Astrocyte (in vitro differentiated cells and primary cell): ENCODE measurements around the gene TSR2. TPM values are rescaled to one million over a fixed set of nuclear protein-coding genes. Genes with fewer than 3 reads are reported as not detected.

Experiments used
- DNase-seq: peaks from one replicate; pipeline ENCODE4 v3.0.0-alpha.2; 2010; ENCODE audit warnings: low read depth
- FAIRE-seq: peaks from 2 replicates; lab custom pipeline; 2011; peaks lifted over from hg19 to GRCh38; lab: Jason Lieb, UNC
- H2AFZ ChIP-seq: 2 replicates; pipeline ENCODE4 v1.6.0; 2012; ENCODE audit warnings: low read depth, low read length, inconsistent platforms
- H3K27ac ChIP-seq: 2 replicates; pipeline ENCODE4 v1.5.1; 2011; ENCODE audit warnings: low read depth, low read length, inconsistent platforms
- H3K27me3 ChIP-seq: 2 replicates; pipeline ENCODE4 v1.6.0; 2011; ENCODE audit warnings: low read length, inconsistent platforms; ENCODE audit not compliant: insufficient read depth
- H3K36me3 ChIP-seq: 2 replicates; pipeline ENCODE4 v1.5.1; 2011; ENCODE audit warnings: low read length, inconsistent platforms; ENCODE audit not compliant: insufficient read depth
- H3K4me1 ChIP-seq: 2 replicates; pipeline ENCODE4 v1.5.1; 2011; ENCODE audit warnings: low read length, inconsistent platforms; ENCODE audit not compliant: insufficient read depth
- H3K4me2 ChIP-seq: 2 replicates; pipeline ENCODE4 v1.6.0; 2012; ENCODE audit warnings: low read length, inconsistent platforms
- H3K4me3 ChIP-seq: 2 replicates; pipeline ENCODE4 v1.5.1; 2011; ENCODE audit warnings: low read depth, mild to moderate bottlenecking, low read length, inconsistent platforms; ENCODE audit not compliant: insufficient read depth
- H3K79me2 ChIP-seq: 2 replicates; pipeline ENCODE4 v1.6.0; 2012; ENCODE audit warnings: mild to moderate bottlenecking, low read length, inconsistent platforms; ENCODE audit not compliant: insufficient read depth
- H3K9ac ChIP-seq: 2 replicates; pipeline ENCODE4 v1.6.0; 2012; ENCODE audit warnings: mild to moderate bottlenecking, low read length, inconsistent platforms
- H3K9me3 ChIP-seq: 2 replicates; pipeline ENCODE4 v1.5.1; 2012; ENCODE audit warnings: low read depth, mild to moderate bottlenecking, low read length, inconsistent platforms; ENCODE audit not compliant: insufficient read depth
- H4K20me1 ChIP-seq: 2 replicates; pipeline ENCODE4 v1.6.0; 2012; ENCODE audit warnings: low read length, inconsistent platforms; ENCODE audit not compliant: insufficient read depth
- H3K27ac Mint-ChIP-seq: one replicate; pipeline ENCODE4 v1.8.0; 2021; ENCODE audit warnings: mild to moderate bottlenecking, mixed read lengths; ENCODE audit not compliant: unreplicated experiment
- H3K27me3 Mint-ChIP-seq: one replicate; pipeline ENCODE4 v1.8.0; 2021; ENCODE audit warnings: low read depth, mixed read lengths; ENCODE audit not compliant: unreplicated experiment
- H3K36me3 Mint-ChIP-seq: one replicate; pipeline ENCODE4 v1.8.0; 2021; ENCODE audit warnings: low read depth, mixed read lengths; ENCODE audit not compliant: unreplicated experiment
- H3K4me1 Mint-ChIP-seq: one replicate; pipeline ENCODE4 v1.8.0; 2021; ENCODE audit warnings: low read depth, mixed read lengths; ENCODE audit not compliant: unreplicated experiment
- H3K4me3 Mint-ChIP-seq: one replicate; pipeline ENCODE4 v1.8.0; 2021; ENCODE audit warnings: mild to moderate bottlenecking, moderate library complexity, mixed read lengths; ENCODE audit not compliant: unreplicated experiment
- H3K9me3 Mint-ChIP-seq: one replicate; pipeline ENCODE4 v1.8.0; 2021; ENCODE audit warnings: mild to moderate bottlenecking, mixed read lengths; ENCODE audit not compliant: unreplicated experiment
- EZH2 ChIP-seq: IDR thresholded peaks from 2 replicates; pipeline ENCODE4 v1.6.1; 2012; ENCODE audit warnings: mild to moderate bottlenecking, low read length, inconsistent platforms; ENCODE audit not compliant: insufficient read depth
- total RNA-seq: library from RNA; stranded (reverse); gene quantifications from 2 replicates; pipeline ENCODE4 v1.2.1, GENCODE V29; 2021
- TF ChIP-seq, protein P1 (sequence below): IDR thresholded peaks from 2 replicates; pipeline ENCODE4 v1.5.1; 2011; ENCODE audit warnings: low read depth, mild to moderate bottlenecking, inconsistent platforms, low read length, moderate library complexity; ENCODE audit not compliant: insufficient read depth

TSR2 gene
- total RNA-seq, 1 donor from 2014 or later, result 28.7 TPM

DNA sequence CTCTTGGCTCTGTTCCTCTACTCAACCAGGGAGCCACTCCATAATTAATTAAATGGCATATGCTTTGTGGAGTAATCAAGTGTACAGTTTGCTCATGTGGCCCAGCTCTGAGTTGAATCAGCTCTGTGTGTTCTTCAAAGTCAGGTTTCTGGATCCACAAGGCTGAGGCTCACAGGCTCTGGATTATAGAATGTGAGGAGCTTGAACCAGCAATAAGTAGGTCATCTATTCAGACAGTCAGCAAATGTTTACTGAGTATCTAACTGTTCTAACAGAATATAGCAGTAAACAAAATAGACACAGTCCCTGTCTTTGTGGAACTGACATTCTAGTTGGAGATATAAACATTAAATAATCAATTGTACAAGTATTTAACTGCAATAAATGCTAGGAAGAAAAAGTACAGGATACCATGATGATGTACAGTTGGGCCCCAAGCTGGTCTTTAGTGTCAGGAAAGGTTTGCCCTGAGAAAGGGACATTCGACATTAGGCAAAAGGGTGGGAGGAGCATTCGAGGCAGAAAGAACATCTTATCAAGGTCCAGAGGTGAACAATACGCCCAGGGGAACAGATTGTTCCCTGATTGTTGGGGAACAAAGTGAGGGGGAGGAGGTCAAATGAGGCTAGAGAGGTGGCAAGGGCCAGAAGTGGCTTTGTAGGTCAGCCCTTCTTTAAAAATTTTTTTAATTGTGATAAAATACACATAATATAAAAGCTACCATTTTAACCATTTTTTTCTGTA is 20.5 kb upstream of the TSR2 start:
- Mint-ChIP-seq H3K27me3 (no peaks in the 10 kb centered on the region), H3K36me3 (no peaks in the 10 kb centered on the region), H3K4me3 (no peak overlapping the region), H3K9me3 (no peaks in the 10 kb centered on the region), H3K27ac (no peak overlapping the region), H3K4me1 (no peaks in the 10 kb centered on the region)
- no peaks in the 10 kb centered on the region for H3K9me3 ChIP-seq
- DNase-seq (no peak), FAIRE-seq (no peak)
- no peaks in the 10 kb centered on the region for H3K27me3 ChIP-seq
- H3K4me2 ChIP-seq, result no peak overlapping the region
- no peak overlapping the region for H3K27ac ChIP-seq
- no peak overlapping the region for H3K4me3 ChIP-seq
- no peaks in the 10 kb centered on the region for H4K20me1 ChIP-seq
- no peak overlapping the region for H2AFZ ChIP-seq
- H3K9ac ChIP-seq, result no peak overlapping the region
- TF ChIP-seq, protein P1, sequence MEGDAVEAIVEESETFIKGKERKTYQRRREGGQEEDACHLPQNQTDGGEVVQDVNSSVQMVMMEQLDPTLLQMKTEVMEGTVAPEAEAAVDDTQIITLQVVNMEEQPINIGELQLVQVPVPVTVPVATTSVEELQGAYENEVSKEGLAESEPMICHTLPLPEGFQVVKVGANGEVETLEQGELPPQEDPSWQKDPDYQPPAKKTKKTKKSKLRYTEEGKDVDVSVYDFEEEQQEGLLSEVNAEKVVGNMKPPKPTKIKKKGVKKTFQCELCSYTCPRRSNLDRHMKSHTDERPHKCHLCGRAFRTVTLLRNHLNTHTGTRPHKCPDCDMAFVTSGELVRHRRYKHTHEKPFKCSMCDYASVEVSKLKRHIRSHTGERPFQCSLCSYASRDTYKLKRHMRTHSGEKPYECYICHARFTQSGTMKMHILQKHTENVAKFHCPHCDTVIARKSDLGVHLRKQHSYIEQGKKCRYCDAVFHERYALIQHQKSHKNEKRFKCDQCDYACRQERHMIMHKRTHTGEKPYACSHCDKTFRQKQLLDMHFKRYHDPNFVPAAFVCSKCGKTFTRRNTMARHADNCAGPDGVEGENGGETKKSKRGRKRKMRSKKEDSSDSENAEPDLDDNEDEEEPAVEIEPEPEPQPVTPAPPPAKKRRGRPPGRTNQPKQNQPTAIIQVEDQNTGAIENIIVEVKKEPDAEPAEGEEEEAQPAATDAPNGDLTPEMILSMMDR, result no peak
- TF ChIP-seq EZH2, result no peak
- no peaks in the 10 kb centered on the region for H3K36me3 ChIP-seq
- no peaks in the 10 kb centered on the region for H3K79me2 ChIP-seq
- no peaks in the 10 kb centered on the region for H3K4me1 ChIP-seq

DNA sequence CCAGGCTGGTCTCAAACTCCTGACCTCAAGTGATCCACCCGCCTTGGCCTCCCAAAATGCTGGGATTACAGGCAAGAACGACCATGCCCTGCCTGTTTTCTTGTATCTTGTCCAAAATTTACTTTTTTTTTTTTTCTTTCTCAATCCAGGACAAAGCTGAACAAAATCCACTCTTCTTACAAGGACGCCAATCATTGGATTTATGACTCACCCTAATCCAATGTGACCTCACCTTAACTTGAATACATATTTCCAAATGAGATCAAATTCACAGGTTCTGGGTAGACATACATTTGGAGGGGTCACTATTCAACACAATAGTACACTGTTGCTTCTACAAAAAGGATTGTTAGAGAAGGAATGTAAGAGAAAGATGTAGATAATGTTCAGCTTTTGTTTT is 18.0 kb upstream of the TSR2 start:
- H3K27ac ChIP-seq, result no peak overlapping the region
- Mint-ChIP-seq H3K4me3 (no peak overlapping the region), H3K4me1 (no peaks in the 10 kb centered on the region), H3K27ac (no peak overlapping the region), H3K9me3 (no peaks in the 10 kb centered on the region), H3K36me3 (no peaks in the 10 kb centered on the region), H3K27me3 (no peaks in the 10 kb centered on the region)
- H3K9ac ChIP-seq, result no peak overlapping the region
- FAIRE-seq, result peak; percentile 69
- H2AFZ ChIP-seq, result no peak overlapping the region
- H4K20me1 ChIP-seq, result no peaks in the 10 kb centered on the region
- no peaks in the 10 kb centered on the region for H3K36me3 ChIP-seq
- no peak overlapping the region for H3K4me3 ChIP-seq
- no peaks in the 10 kb centered on the region for H3K4me1 ChIP-seq
- H3K9me3 ChIP-seq, result no peaks in the 10 kb centered on the region
- no peaks in the 10 kb centered on the region for H3K79me2 ChIP-seq
- H3K4me2 ChIP-seq, result no peak overlapping the region
- no peaks in the 10 kb centered on the region for H3K27me3 ChIP-seq
- no peak for TF ChIP-seq EZH2
- TF ChIP-seq, protein P1, result no peak
- no peak for DNase-seq
